Ovary (tissue), 9 donors: ENCODE results near the gene EHMT1. TPM values are rescaled to one million over a fixed set of nuclear protein-coding genes. Genes with fewer than 3 reads are reported as not detected.
A peak's percentile ranks its signal among the peaks of the same experiment; 100 is the strongest.

Source experiments
- DNase-seq, 5 donors: peaks; one replicate each; pipeline ENCODE4 v3.0.0-alpha.2; 2019 to 2020
- H3K27ac ChIP-seq, 2 donors: fragments of 200-600 bp; one replicate each; pipeline versions ENCODE4 v1.5.1 to v1.8.0; 2019 to 2022
- H3K27me3 ChIP-seq: fragments of 200-600 bp; one replicate; pipeline ENCODE4 v1.8.0; 2022
- H3K36me3 ChIP-seq: fragments of 200-600 bp; sonication (generic); one replicate; pipeline ENCODE4 v1.5.1; 2019
- H3K4me1 ChIP-seq: one replicate; pipeline ENCODE4 v1.8.1; 2013; ENCODE audit warnings: mild to moderate bottlenecking, moderate library complexity; ENCODE audit not compliant: insufficient read depth
- H3K4me3 ChIP-seq: fragments of 200-600 bp; sonication (generic); one replicate; pipeline ENCODE4 v1.5.1; 2017
- H3K9me3 ChIP-seq, 2 donors: fragments of 200-600 bp in 1 of 2; sonication (generic) in 1 of 2; one replicate each; pipeline versions ENCODE4 v1.5.1 to v1.8.1; 2013 to 2019; ENCODE audit warnings: mild to moderate bottlenecking in 1 of 2, moderate library complexity in 1 of 2
- CTCF ChIP-seq, 3 donors: fragments of 450-650 bp in 2 of 3; fragments of 200-600 bp in 1 of 3; IDR thresholded peaks; one replicate each; pipeline versions ENCODE4 v1.5.1 to v1.8.0; 2016 to 2022; ENCODE audit warnings: antibody characterized with exemption in 3 of 3, mild to moderate bottlenecking in 1 of 3
- EP300 ChIP-seq: sonication (generic); formaldehyde crosslinking; IDR thresholded peaks from one replicate; pipeline ENCODE4 v1.6.1; 2017; ENCODE audit warnings: antibody characterized with exemption
- POLR2A ChIP-seq: fragments of 450-650 bp; IDR thresholded peaks from one replicate; pipeline ENCODE4 v1.6.1; 2017; ENCODE audit warnings: antibody characterized with exemption, mild to moderate bottlenecking, moderate library complexity
- WGBS, 3 donors: extraction: QIAGEN DNeasy Blood & Tissue Kit in 1 of 3; methylation state at CpG; one replicate each; pipeline versions ENCODE4 v1.1.5 to v1.1.7; 2013 to 2017; 5-methylcytosine and 5-hydroxymethylcytosine counted together
- intact Hi-C, 4 donors: fragments of 100-400 bp; cut with DNase I; formaldehyde crosslinking; loops; one replicate each; pipeline versions ENCODE4 v1.11.0 to v1.15.1; 2022 to 2023
- polyA plus RNA-seq, 2 donors: library from polyadenylated mRNA; stranded (reverse); fragments of 200-250 nt in 1 of 2; fragments of 350-450 nt in 1 of 2; fragmentation: Illumina TruSeq in 1 of 2; extraction: RNeasy Lipid Tissue Mini Kit (QIAGEN cat#74804) in 1 of 2; gene quantifications; one replicate each; pipeline ENCODE4 v1.2.3, GENCODE V29; 2013 to 2014
- total RNA-seq, 7 donors: library from RNA; depleted of rRNA in 2 of 7; stranded (reverse); fragments of >200 nt in 2 of 7; fragmentation: NEBNext Ultra II Directional in 3 of 7; extraction: Animal tissue kit (Norgen Biotek cat#: 25700) in 3 of 7; gene quantifications; one replicate each; pipeline versions ENCODE4 v1.1.0 to v1.2.4, GENCODE V29; 2016 to 2023
- donor health status: DM: no; HTN: no; CAD: no; lungs with moderate emphysema.
- donor health status: DM: no; HTN: no; CAD: no.
- donor health status: Bipolar disorder and iron deficiency.
- donor health status: DM: yes; HTN: yes; CAD: no.
- donor health status: DM: no; HTN: no; CAD: no.
- donor health status: DM: yes; HTN: yes; CAD: no.

The EHMT1 gene
- total and polyA plus RNA-seq, 9 donors, result 40.8 to 98.5 (median 77.9) TPM

GRCh38 chr9:137786511-137786920 lies 167.7 kb downstream of the EHMT1 start:
- no peak overlapping the region for H3K27ac ChIP-seq
- WGBS, 3 donors, result 89 to 94% (median 91%) methylated on average over 19 of the region's 19 CpGs
- TF ChIP-seq EP300, result no peak
- TF ChIP-seq POLR2A, result no peak
- no peak for TF ChIP-seq CTCF (IDR thresholded peaks at IDR 0.05)
- H3K9me3 ChIP-seq, result no peaks in the 10 kb centered on the region
- no peaks in the 10 kb centered on the region for H3K4me1 ChIP-seq
- H3K4me3 ChIP-seq, result no peak overlapping the region
- H3K36me3 ChIP-seq, result no peaks in the 10 kb centered on the region
- no peak for DNase-seq
- intact Hi-C loops, result no loop called here
- H3K27me3 ChIP-seq, result no peaks in the 10 kb centered on the region

- Histone ChIP-seq H3K27me3 (no peaks in the 10 kb centered on the region), H3K36me3 (no peaks in the 10 kb centered on the region), H3K4me3 (no peak overlapping the region), H3K4me1 (no peaks in the 10 kb centered on the region), H3K9me3 (no peaks in the 10 kb centered on the region), H3K27ac (no peak overlapping the region)
- WGBS, 3 donors, result 84 to 89% (median 86%) methylated on average over 15 of the region's 15 CpGs
- intact Hi-C loops, result no loop called here
- TF ChIP-seq POLR2A (no peak), CTCF (IDR thresholded peaks at IDR 0.05) (no peak), EP300 (no peak)
- DNase-seq, result no peak
Measured at GRCh38 chr9:137787381-137787780, 168.6 kb downstream of the EHMT1 start.

- no peak overlapping the region for H3K27ac ChIP-seq
- no peak overlapping the region for H3K4me3 ChIP-seq
- no peaks in the 10 kb centered on the region for H3K9me3 ChIP-seq
- H3K4me1 ChIP-seq, result no peaks in the 10 kb centered on the region
- no peak for DNase-seq
- intact Hi-C loops, result no loop called here
- TF ChIP-seq POLR2A (no peak), EP300 (no peak)
- WGBS, 3 donors, result 88 to 96% (median 90%) methylated on average over 18 of the region's 18 CpGs
- H3K27me3 ChIP-seq, result no peaks in the 10 kb centered on the region
- H3K36me3 ChIP-seq, result no peaks in the 10 kb centered on the region
Measured at GRCh38 chr9:137787786-137788505, 169.1 kb downstream of the EHMT1 start.

GRCh38 chr9:137788561-137789294 lies 169.9 kb downstream of the EHMT1 start:
- no peaks in the 10 kb centered on the region for H3K27me3 ChIP-seq
- H3K4me3 ChIP-seq, result no peak overlapping the region
- 64 to 76% (median 68%) methylated on average over 59 of the region's 59 CpGs for WGBS, 3 donors
- H3K9me3 ChIP-seq, result no peaks in the 10 kb centered on the region
- intact Hi-C loops, result no loop called here
- no peaks in the 10 kb centered on the region for H3K36me3 ChIP-seq
- no peak overlapping the region for H3K27ac ChIP-seq
- DNase-seq, result peak in 4 of 5 donors; percentile 40 to 55 (median 46)
- H3K4me1 ChIP-seq, result no peaks in the 10 kb centered on the region
- TF ChIP-seq CTCF (IDR thresholded peaks at IDR 0.05), result no peak
- TF ChIP-seq POLR2A, result no peak
- no peak for TF ChIP-seq EP300
